ENCODE measurements around the gene NCBP2L. TPM values are rescaled to one million over a fixed set of nuclear protein-coding genes. Genes with fewer than 3 reads are reported as not detected.

The NCBP2L gene
- total RNA-seq, 2 experiments from 2014 or later, result not detected

Other genes starting within 250 kb of the NCBP2L start
- gene PRPS1, start 149.2 kb upstream of the NCBP2L start, total RNA-seq, result 10 to 100 TPM; 69.8 to 71.3 TPM
- 10 to 100 TPM; 54.8 TPM for gene TSC22D3, start 1.9 kb upstream of the NCBP2L start, total RNA-seq
- 1 to 10 TPM; 1.7 to 1.8 TPM for gene MID2, start 48.1 kb downstream of the NCBP2L start, total RNA-seq
- not detected for gene TEX13B, start 204.6 kb downstream of the NCBP2L start, total RNA-seq